Stimulated activated CD8-positive, alpha-beta memory T cell treated with anti-CD3 and anti-CD28 coated beads, Interleukin-12 subunit alpha, Interleukin-12 subunit beta, amount 100 ng/mL, for 24 hours (primary cell): ENCODE results near the gene PATL2.
"Not testable (repeated sequence)": the region's sequence is repeated elsewhere in the genome, so short reads cannot be mapped to it uniquely, and the experiment has no call there.

Experiments used
- DNase-seq: peaks from one replicate; pipeline ENCODE4 v3.0.0-alpha.2; 2020; ENCODE audit errors: extremely low read depth

The PATL2 gene

GRCh38 chr15:44719293-44719999, 8.3 kb upstream of the PATL2 start:
- no peak for DNase-seq

- no peak for DNase-seq
These were observed 7.8 kb upstream of the PATL2 start for GRCh38 chr15:44718927-44719292.

- no peak for DNase-seq
These were observed 7.2 kb upstream of the PATL2 start for GRCh38 chr15:44718180-44718926.

- no peak for DNase-seq
These were observed 6.0 kb upstream of the PATL2 start for GRCh38 chr15:44716983-44717602.

- no peak for DNase-seq
These were observed 4.7 kb upstream of the PATL2 start for GRCh38 chr15:44715797-44716334.

GRCh38 chr15:44715142-44715796, 4.1 kb upstream of the PATL2 start:
- no peak for DNase-seq

GRCh38 chr15:44713006-44713966, 2.2 kb upstream of the PATL2 start:
- DNase-seq: no peak

- no peak for DNase-seq
These were observed 1.4 kb upstream of the PATL2 start for GRCh38 chr15:44712346-44713005.

- no peak for DNase-seq
These were observed 721 bp upstream of the PATL2 start for GRCh38 chr15:44711743-44712345.

GRCh38 chr15:44710236-44711095, 657 bp downstream of the PATL2 start:
- DNase-seq: no peak

- DNase-seq: no peak
These were observed 4.0 kb downstream of the PATL2 start for GRCh38 chr15:44706946-44707636.

- DNase-seq: no peak
These were observed 4.7 kb downstream of the PATL2 start for GRCh38 chr15:44706401-44706800.

- DNase-seq: no peak
These were observed 5.1 kb downstream of the PATL2 start for GRCh38 chr15:44705986-44706385.

- not testable (repeated sequence) for DNase-seq
These were observed 10.4 kb downstream of the PATL2 start for GRCh38 chr15:44700676-44701075.

GRCh38 chr15:44698641-44699040, 12.5 kb downstream of the PATL2 start:
- no peak for DNase-seq

GRCh38 chr15:44697014-44697413, 14.1 kb downstream of the PATL2 start:
- no peak for DNase-seq

- no peak for DNase-seq
These were observed 15.8 kb downstream of the PATL2 start for GRCh38 chr15:44695294-44695693.

- no peak for DNase-seq
These were observed 16.7 kb downstream of the PATL2 start for GRCh38 chr15:44694416-44694815.
